NOMO-1 treated with dmso at 0.1 percent for 144 hours (cell line): Measurements from ENCODE around the gene KCND2.
"Not testable (repeated sequence)": the region's sequence is repeated elsewhere in the genome, so short reads cannot be mapped to it uniquely, and the experiment has no call there.

ENCODE experiments used
- DNase-seq: peaks from one replicate; lab custom pipeline; 2025; ENCODE audit not compliant: unreplicated experiment; lab: John Stamatoyannopoulos, UW

The KCND2 gene

GRCh38 chr7:120691915-120692314 lies 418.9 kb downstream of the KCND2 start:
- no peak for DNase-seq

- no peak for DNase-seq
Measured at GRCh38 chr7:120695848-120696247, 422.9 kb downstream of the KCND2 start.

- no peak for DNase-seq
Measured at GRCh38 chr7:120700796-120701195, 427.8 kb downstream of the KCND2 start.

GRCh38 chr7:120702408-120702807 lies 429.4 kb downstream of the KCND2 start:
- DNase-seq = not testable (repeated sequence)

GRCh38 chr7:120703585-120704240 lies 430.7 kb downstream of the KCND2 start:
- DNase-seq = no peak

GRCh38 chr7:120709252-120709971 lies 436.4 kb downstream of the KCND2 start:
- DNase-seq = no peak

GRCh38 chr7:120709972-120710320 lies 437.0 kb downstream of the KCND2 start:
- DNase-seq = no peak

GRCh38 chr7:120714945-120715344 lies 442.0 kb downstream of the KCND2 start:
- DNase-seq = no peak

- no peak for DNase-seq
Measured at GRCh38 chr7:120716307-120716706, 443.3 kb downstream of the KCND2 start.

GRCh38 chr7:120717166-120717565 lies 444.2 kb downstream of the KCND2 start:
- DNase-seq = no peak

GRCh38 chr7:120718361-120718760 lies 445.4 kb downstream of the KCND2 start:
- no peak for DNase-seq

GRCh38 chr7:120720317-120720716 lies 447.3 kb downstream of the KCND2 start:
- DNase-seq = no peak

- DNase-seq = no peak
Measured at GRCh38 chr7:120723465-120724385, 450.8 kb downstream of the KCND2 start.

GRCh38 chr7:120724448-120724847 lies 451.5 kb downstream of the KCND2 start:
- DNase-seq = no peak

- DNase-seq = no peak
Measured at GRCh38 chr7:120724955-120725354, 452.0 kb downstream of the KCND2 start.

- no peak for DNase-seq
Measured at GRCh38 chr7:120725376-120726039, 452.5 kb downstream of the KCND2 start.

- DNase-seq = no peak
Measured at GRCh38 chr7:120729245-120729644, 456.3 kb downstream of the KCND2 start.

GRCh38 chr7:120731271-120731670 lies 458.3 kb downstream of the KCND2 start:
- no peak for DNase-seq

- DNase-seq = no peak
Measured at GRCh38 chr7:120732256-120732655, 459.3 kb downstream of the KCND2 start.

- no peak for DNase-seq
Measured at GRCh38 chr7:120733143-120733542, 460.2 kb downstream of the KCND2 start.

- DNase-seq = no peak
Measured at GRCh38 chr7:120733835-120734234, 460.9 kb downstream of the KCND2 start.
